Sigmoid colon (tissue), 7 donors: ENCODE results near the gene SPRED1. TPM values are rescaled to one million over a fixed set of nuclear protein-coding genes. Genes with fewer than 3 reads are reported as not detected.

ENCODE experiments used
- DNase-seq: peaks from one replicate; pipeline ENCODE4 v3.0.0-alpha.2; 2019
- H3K27ac ChIP-seq, 4 donors: fragments of 200-600 bp; sonication (generic); one replicate each; pipeline ENCODE4 v1.5.1; 2016 to 2019; ENCODE audit warnings: mild to moderate bottlenecking in 1 of 4
- H3K27me3 ChIP-seq, 3 donors: fragments of 200-600 bp; sonication (generic); one replicate each; pipeline ENCODE4 v1.5.1; 2019; ENCODE audit warnings: mild to moderate bottlenecking in 1 of 3
- H3K36me3 ChIP-seq, 4 donors: fragments of 200-600 bp; sonication (generic); one replicate each; pipeline ENCODE4 v1.5.1; 2016 to 2019
- H3K4me1 ChIP-seq, 4 donors: fragments of 200-600 bp; sonication (generic); one replicate each; pipeline ENCODE4 v1.5.1; 2017 to 2019
- H3K4me3 ChIP-seq, 4 donors: fragments of 200-600 bp; sonication (generic); one replicate each; pipeline ENCODE4 v1.5.1; 2017 to 2019; ENCODE audit warnings: mild to moderate bottlenecking in 2 of 4, moderate library complexity in 1 of 4
- H3K9me3 ChIP-seq, 4 donors: fragments of 200-600 bp in 3 of 4; sonication (generic) in 3 of 4; one replicate each; pipeline versions ENCODE4 v1.5.1 to v1.6.1; 2013 to 2019
- EP300 ChIP-seq, 4 donors: sonication (generic); formaldehyde crosslinking; IDR thresholded peaks; one replicate each; pipeline ENCODE4 v1.6.1; 2017; ENCODE audit warnings: antibody characterized with exemption in 4 of 4
- POLR2A ChIP-seq, 2 donors: fragments of 450-650 bp; IDR thresholded peaks; one replicate each; pipeline ENCODE4 v1.6.1; 2016; ENCODE audit warnings: antibody characterized with exemption in 2 of 2, mild to moderate bottlenecking in 2 of 2, moderate library complexity in 2 of 2
- POLR2AphosphoS5 ChIP-seq, 4 donors: sonication (generic); formaldehyde crosslinking; IDR thresholded peaks; one replicate each; pipeline ENCODE4 v1.6.1; 2017; ENCODE audit warnings: antibody characterized with exemption in 4 of 4
- WGBS, 2 donors: extraction: QIAGEN DNeasy Blood & Tissue Kit; methylation state at CpG; one replicate each; pipeline ENCODE4 v1.1.7; 2013; 5-methylcytosine and 5-hydroxymethylcytosine counted together
- intact Hi-C: fragments of 100-400 bp; cut with DNase I; formaldehyde crosslinking; loops from one replicate; pipeline ENCODE4 v1.15.1; 2023
- polyA plus RNA-seq, 3 donors: library from polyadenylated mRNA; stranded (reverse); fragments of 200-250 nt; gene quantifications; one replicate each; pipeline ENCODE4 v1.2.3, GENCODE V29; 2013
- total RNA-seq, 4 donors: library from RNA; depleted of rRNA; stranded (reverse); fragments of >200 nt; gene quantifications; one replicate each; pipeline ENCODE4 v1.1.0, GENCODE V29; 2016
- TF ChIP-seq, protein P1 (sequence below), 4 experiments: fragments of 450-650 bp in 3 of 4; fragments of 200-600 bp in 1 of 4; IDR thresholded peaks; one replicate each; pipeline ENCODE4 v1.5.1; 2016 to 2019; ENCODE audit warnings: antibody characterized with exemption in 4 of 4, mild to moderate bottlenecking in 3 of 4, moderate library complexity in 2 of 4
- donor health status: healthy with polysubstance abuse.
- donor health status: Bipolar disorder and iron deficiency.
- donor health status: healthy.

Gene SPRED1
- total and polyA plus RNA-seq, 7 donors, result 6.8 to 17.8 (median 15.0) TPM

DNA sequence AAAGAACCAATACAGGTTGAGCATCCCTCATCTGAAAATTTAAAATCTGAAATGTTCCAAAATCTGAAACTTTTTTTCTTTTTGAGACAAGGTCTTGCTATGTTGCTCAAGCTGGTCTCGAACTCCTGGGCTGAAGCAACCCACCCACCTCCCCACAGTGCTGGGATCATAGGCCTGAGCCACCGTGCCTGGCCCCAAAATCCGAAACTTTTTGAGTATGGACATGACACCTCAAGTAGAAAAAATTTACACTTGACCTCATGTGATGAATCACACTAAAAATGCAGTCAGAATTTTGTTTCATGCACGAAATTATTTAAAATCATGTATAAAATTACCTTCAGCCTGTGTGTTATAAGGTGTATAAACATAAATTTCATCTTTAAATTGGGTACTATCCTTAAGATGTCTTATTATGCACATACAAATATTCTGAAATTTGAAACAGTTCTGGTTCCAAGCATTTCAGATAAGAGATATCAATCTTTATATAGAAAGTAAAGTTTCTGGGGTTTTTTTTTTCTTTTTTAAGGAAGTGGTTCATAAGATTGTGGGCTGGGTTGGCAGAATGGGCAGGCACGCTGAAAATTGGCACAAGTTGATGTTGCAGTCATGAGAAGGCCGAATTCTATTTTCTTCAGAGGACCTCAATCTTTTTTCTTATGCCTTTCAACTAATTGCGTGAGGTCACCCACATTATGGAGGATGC, 72.5 kb downstream of the SPRED1 start:
- 82 to 90% methylated on average over 7 of the region's 7 CpGs for WGBS, 2 donors
- Histone ChIP-seq H3K9me3 (no peaks in the 10 kb centered on the region), H3K36me3 (peaks cover 0 to 39% (median 0%) of the 10 kb centered on the region in 4 donors), H3K27me3 (no peaks in the 10 kb centered on the region), H3K4me3 (no peak overlapping the region), H3K4me1 (peaks cover 0 to 4% (median 0%) of the 10 kb centered on the region in 4 donors), H3K27ac (no peak overlapping the region)
- intact Hi-C loops, result no loop called here
- no peak for DNase-seq
- no peak for TF ChIP-seq POLR2AphosphoS5 (IDR thresholded peaks at IDR 0.05)
- no peak for TF ChIP-seq EP300 (IDR thresholded peaks at IDR 0.05)
- TF ChIP-seq POLR2A (IDR thresholded peaks at IDR 0.05), result no peak
- TF ChIP-seq, protein P1, sequence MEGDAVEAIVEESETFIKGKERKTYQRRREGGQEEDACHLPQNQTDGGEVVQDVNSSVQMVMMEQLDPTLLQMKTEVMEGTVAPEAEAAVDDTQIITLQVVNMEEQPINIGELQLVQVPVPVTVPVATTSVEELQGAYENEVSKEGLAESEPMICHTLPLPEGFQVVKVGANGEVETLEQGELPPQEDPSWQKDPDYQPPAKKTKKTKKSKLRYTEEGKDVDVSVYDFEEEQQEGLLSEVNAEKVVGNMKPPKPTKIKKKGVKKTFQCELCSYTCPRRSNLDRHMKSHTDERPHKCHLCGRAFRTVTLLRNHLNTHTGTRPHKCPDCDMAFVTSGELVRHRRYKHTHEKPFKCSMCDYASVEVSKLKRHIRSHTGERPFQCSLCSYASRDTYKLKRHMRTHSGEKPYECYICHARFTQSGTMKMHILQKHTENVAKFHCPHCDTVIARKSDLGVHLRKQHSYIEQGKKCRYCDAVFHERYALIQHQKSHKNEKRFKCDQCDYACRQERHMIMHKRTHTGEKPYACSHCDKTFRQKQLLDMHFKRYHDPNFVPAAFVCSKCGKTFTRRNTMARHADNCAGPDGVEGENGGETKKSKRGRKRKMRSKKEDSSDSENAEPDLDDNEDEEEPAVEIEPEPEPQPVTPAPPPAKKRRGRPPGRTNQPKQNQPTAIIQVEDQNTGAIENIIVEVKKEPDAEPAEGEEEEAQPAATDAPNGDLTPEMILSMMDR (IDR thresholded peaks at IDR 0.05), result no peak

DNA sequence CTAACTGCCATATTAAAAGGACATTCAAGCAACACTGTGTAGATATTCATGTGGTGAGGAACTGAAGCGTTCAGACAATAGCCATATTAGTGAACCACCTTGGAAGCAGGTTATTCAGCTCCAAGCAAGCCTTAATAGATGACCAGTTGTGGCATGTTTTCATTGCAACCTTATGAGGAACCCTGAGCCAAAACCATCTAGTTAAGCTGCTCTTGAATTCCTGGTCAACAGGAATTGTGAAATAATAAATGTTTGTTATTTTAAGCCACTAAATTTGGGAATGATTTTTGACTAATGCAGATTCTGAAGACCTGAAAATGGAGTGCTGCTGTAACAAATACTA, 73.0 kb downstream of the SPRED1 start:
- Histone ChIP-seq H3K4me1 (peaks cover 0 to under 1% (median 0%) of the 10 kb centered on the region in 4 donors), H3K36me3 (peaks cover 0 to 39% (median 0%) of the 10 kb centered on the region in 4 donors), H3K27me3 (no peaks in the 10 kb centered on the region), H3K4me3 (no peak overlapping the region), H3K27ac (no peak overlapping the region), H3K9me3 (no peaks in the 10 kb centered on the region)
- intact Hi-C loops, result no loop called here
- 91 to 96% methylated on average over 1 of the region's 1 CpG for WGBS, 2 donors
- no peak for DNase-seq
- TF ChIP-seq EP300 (IDR thresholded peaks at IDR 0.05) (no peak), POLR2A (IDR thresholded peaks at IDR 0.05) (no peak), POLR2AphosphoS5 (IDR thresholded peaks at IDR 0.05) (no peak)
- TF ChIP-seq, protein P1 (IDR thresholded peaks at IDR 0.05), result no peak

DNA sequence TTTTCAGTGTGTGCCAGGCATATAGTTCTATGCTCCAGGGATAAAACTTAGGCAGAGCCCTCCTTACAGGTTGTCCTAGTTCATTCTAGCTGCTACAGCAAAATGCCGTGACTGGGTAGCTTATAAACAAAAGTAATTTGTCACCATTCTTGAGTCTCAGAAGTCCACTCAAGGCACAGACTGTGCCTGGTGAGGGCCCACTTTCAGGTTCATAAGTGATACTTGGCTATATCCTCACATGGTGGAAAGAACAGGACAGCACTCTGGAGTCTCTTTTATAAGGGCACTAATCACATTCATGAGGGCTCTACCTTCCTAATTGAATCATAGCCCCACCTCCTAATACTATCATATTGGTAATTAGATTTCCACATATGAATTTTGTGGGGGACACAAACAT, 80.1 kb downstream of the SPRED1 start:
- intact Hi-C loops, result no loop called here

DNA sequence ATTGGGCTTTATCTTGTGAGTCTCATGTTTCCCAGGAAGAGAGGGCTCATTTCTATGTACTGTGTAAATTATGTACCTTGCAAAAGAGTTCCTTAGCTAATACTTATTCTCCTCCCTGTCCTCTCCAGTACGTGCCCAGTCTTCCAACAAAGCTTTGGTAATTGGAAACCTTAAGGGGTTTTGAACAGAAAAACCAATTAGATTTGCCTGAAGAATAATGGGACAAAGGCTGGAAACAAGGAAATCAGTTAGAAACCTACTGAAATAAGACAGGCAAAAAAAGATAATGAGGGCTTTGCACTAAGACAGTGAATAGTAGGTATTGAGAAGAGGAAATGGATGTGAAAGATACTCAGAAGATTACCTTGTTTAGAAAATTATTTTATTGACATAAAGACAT, 82.5 kb downstream of the SPRED1 start:
- intact Hi-C loops, result no loop called here
- TF ChIP-seq POLR2A (IDR thresholded peaks at IDR 0.05) (no peak), EP300 (IDR thresholded peaks at IDR 0.05) (no peak), POLR2AphosphoS5 (IDR thresholded peaks at IDR 0.05) (no peak)
- TF ChIP-seq, protein P1 (IDR thresholded peaks at IDR 0.05), result no peak

More for the DNA sequence above, 80.1 kb downstream of the SPRED1 start:
- TF ChIP-seq POLR2A (IDR thresholded peaks at IDR 0.05) (no peak), EP300 (IDR thresholded peaks at IDR 0.05) (no peak), POLR2AphosphoS5 (IDR thresholded peaks at IDR 0.05) (no peak)
- TF ChIP-seq, protein P1 (IDR thresholded peaks at IDR 0.05), result no peak
- no peak for DNase-seq
- Histone ChIP-seq H3K27ac (no peak overlapping the region), H3K36me3 (no peaks in the 10 kb centered on the region), H3K4me1 (no peaks in the 10 kb centered on the region), H3K9me3 (no peaks in the 10 kb centered on the region), H3K27me3 (no peaks in the 10 kb centered on the region), H3K4me3 (no peak overlapping the region)
- WGBS, 2 donors, result 96% methylated on average over 1 of the region's 1 CpG

More for the DNA sequence above, 82.5 kb downstream of the SPRED1 start:
- Histone ChIP-seq H3K9me3 (no peaks in the 10 kb centered on the region), H3K36me3 (peaks cover 0 to 3% (median 1%) of the 10 kb centered on the region in 4 donors), H3K4me3 (no peak overlapping the region), H3K27me3 (no peaks in the 10 kb centered on the region), H3K27ac (no peak overlapping the region), H3K4me1 (no peaks in the 10 kb centered on the region)
- DNase-seq, result no peak
- 0 to 46% methylated on average over 1 of the region's 1 CpG for WGBS, 2 donors
